Thyroid gland (tissue), 4 donors: ENCODE measurements around the gene WDFY1. TPM values are rescaled to one million over a fixed set of nuclear protein-coding genes. Genes with fewer than 3 reads are reported as not detected.
"Not testable (repeated sequence)": the region's sequence is repeated elsewhere in the genome, so short reads cannot be mapped to it uniquely, and the experiment has no call there.

ENCODE experiments used
- DNase-seq, 2 donors: peaks; one replicate each; pipeline ENCODE4 v3.0.0-alpha.2; 2019
- H3K27ac ChIP-seq, 3 donors: fragments of 200-600 bp; sonication (generic); 1 replicate in 2 of 3; 2 replicates in 1 of 3; pipeline ENCODE4 v1.5.1; 2016 to 2019; ENCODE audit warnings: mild to moderate bottlenecking in 1 of 3, moderate library complexity in 1 of 3
- H3K27me3 ChIP-seq: fragments of 200-600 bp; sonication (generic); one replicate; pipeline ENCODE4 v1.5.1; 2019
- H3K36me3 ChIP-seq, 2 donors: fragments of 200-600 bp; sonication (generic); one replicate each; pipeline ENCODE4 v1.5.1; 2016 to 2019
- H3K4me1 ChIP-seq, 2 donors: fragments of 200-600 bp; sonication (generic); one replicate each; pipeline ENCODE4 v1.5.1; 2017 to 2019
- H3K4me3 ChIP-seq, 3 donors: fragments of 200-600 bp; sonication (generic); replicated peaks in 1 of 3; 1 replicate in 2 of 3; 2 replicates in 1 of 3; pipeline ENCODE4 v1.5.1; 2016; ENCODE audit warnings: mild to moderate bottlenecking in 1 of 3
- H3K9me3 ChIP-seq: fragments of 200-600 bp; sonication (generic); one replicate; pipeline ENCODE4 v1.5.1; 2017
- POLR2A ChIP-seq, 2 donors: fragments of 450-650 bp; IDR thresholded peaks; one replicate each; pipeline ENCODE4 v1.6.1; 2017; ENCODE audit warnings: antibody characterized with exemption in 2 of 2, mild to moderate bottlenecking in 2 of 2, moderate library complexity in 1 of 2
- WGBS, 2 donors: methylation state at CpG; one replicate each; pipeline ENCODE4 v1.1.5; 2017; 5-methylcytosine and 5-hydroxymethylcytosine counted together
- intact Hi-C: fragments of 100-400 bp; cut with DNase I; formaldehyde crosslinking; loops from one replicate; pipeline ENCODE4 v1.15.1; 2023
- total RNA-seq, 4 donors: library from RNA; depleted of rRNA; stranded (reverse); fragments of >200 nt; gene quantifications; one replicate each; pipeline ENCODE4 v1.2.3, GENCODE V29; 2016
- TF ChIP-seq, protein P1 (sequence below), 6 experiments: fragments of 200-600 bp in 3 of 6; fragments of 450-650 bp in 3 of 6; sonication (generic) in 3 of 6; IDR thresholded peaks; one replicate each; pipeline ENCODE4 v1.5.1; 2016 to 2019; ENCODE audit warnings: antibody characterized with exemption in 6 of 6, mild to moderate bottlenecking in 2 of 6, inconsistent platforms in 1 of 6, moderate library complexity in 1 of 6

WDFY1 gene
- total RNA-seq, 4 donors from 2014 or later, result 49.4 to 87.7 (median 59.6) TPM

DNA sequence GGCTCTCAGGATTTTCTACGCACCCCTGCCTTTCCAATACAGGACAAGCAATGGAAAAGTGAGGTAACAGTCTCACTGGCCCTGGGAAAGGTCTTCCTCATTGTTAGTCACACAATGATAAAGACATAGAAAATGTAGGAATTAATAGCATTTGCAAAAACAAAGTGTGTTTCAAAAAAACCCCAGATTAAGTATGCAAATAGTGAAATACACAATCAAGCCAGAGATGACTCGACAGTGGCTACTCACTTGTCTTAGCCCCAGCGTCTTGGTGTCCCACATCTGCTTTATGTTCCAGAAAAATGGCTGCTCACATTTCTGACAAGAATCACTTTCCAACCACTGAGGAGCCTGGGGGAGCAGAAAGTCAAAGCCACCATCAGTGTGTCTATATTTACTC is 60.7 kb downstream of the WDFY1 start:
- Histone ChIP-seq H3K4me3 (no peak overlapping the region), H3K4me1 (no peaks in the 10 kb centered on the region), H3K27me3 (no peaks in the 10 kb centered on the region), H3K27ac (no peak overlapping the region), H3K9me3 (no peaks in the 10 kb centered on the region), H3K36me3 (peaks cover 17 to 28% of the 10 kb centered on the region in 2 donors)
- TF ChIP-seq POLR2A (IDR thresholded peaks at IDR 0.05), result no peak
- TF ChIP-seq, protein P1, sequence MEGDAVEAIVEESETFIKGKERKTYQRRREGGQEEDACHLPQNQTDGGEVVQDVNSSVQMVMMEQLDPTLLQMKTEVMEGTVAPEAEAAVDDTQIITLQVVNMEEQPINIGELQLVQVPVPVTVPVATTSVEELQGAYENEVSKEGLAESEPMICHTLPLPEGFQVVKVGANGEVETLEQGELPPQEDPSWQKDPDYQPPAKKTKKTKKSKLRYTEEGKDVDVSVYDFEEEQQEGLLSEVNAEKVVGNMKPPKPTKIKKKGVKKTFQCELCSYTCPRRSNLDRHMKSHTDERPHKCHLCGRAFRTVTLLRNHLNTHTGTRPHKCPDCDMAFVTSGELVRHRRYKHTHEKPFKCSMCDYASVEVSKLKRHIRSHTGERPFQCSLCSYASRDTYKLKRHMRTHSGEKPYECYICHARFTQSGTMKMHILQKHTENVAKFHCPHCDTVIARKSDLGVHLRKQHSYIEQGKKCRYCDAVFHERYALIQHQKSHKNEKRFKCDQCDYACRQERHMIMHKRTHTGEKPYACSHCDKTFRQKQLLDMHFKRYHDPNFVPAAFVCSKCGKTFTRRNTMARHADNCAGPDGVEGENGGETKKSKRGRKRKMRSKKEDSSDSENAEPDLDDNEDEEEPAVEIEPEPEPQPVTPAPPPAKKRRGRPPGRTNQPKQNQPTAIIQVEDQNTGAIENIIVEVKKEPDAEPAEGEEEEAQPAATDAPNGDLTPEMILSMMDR (IDR thresholded peaks at IDR 0.05), result no peak
- DNase-seq, result no peak
- WGBS, 2 donors, result 90% methylated on average over 3 of the region's 3 CpGs
- intact Hi-C loops, result no loop called here

DNA sequence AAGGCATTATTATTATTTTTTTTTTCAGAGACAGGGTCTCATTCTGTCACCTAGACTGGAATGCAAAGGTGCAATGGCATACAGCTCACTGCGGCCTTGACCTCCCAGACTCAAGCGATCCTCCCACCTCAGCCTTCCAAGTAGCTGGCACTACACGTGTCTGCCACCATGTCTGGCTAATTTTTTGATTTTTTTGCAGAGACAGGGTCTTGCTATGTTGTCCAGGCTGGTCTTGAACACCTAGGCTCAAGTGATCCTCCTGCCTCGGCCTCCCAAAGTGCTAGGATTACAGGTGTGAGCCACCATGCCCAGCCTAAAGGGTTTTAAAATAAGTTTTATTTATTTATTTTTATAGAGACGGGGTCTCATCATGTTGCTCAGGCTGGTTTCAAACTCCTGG is 62.4 kb downstream of the WDFY1 start:
- Histone ChIP-seq H3K27me3 (no peaks in the 10 kb centered on the region), H3K4me1 (no peaks in the 10 kb centered on the region), H3K4me3 (no peak overlapping the region), H3K36me3 (peaks cover 22 to 38% of the 10 kb centered on the region in 2 donors), H3K27ac (no peak overlapping the region), H3K9me3 (no peaks in the 10 kb centered on the region)
- WGBS, 2 donors, result 93 to 95% methylated on average over 5 of the region's 5 CpGs
- intact Hi-C loops, result no loop called here
- TF ChIP-seq, protein P1 (IDR thresholded peaks at IDR 0.05), result no peak
- TF ChIP-seq POLR2A (IDR thresholded peaks at IDR 0.05), result no peak
- DNase-seq, result no peak

DNA sequence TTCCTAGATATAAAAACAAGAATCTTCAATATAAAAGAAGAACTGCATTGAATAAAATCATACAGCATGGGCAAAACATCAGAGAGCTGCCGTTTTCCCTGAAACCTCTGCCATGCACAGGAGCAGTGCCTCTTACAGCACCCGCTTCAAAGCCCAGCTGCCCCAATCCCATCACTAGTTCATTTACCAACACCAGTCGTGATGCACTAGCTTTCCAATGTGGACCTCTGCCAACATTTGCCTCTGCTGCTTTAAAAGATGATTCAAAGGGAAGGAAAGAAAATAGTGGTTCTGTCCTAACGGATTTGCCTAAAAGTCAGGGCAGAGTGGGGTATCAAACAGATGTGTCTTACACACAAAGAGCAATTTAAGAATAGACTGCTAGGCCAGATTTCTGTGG is 64.3 kb downstream of the WDFY1 start:
- Histone ChIP-seq H3K4me3 (no peak overlapping the region), H3K27me3 (no peaks in the 10 kb centered on the region), H3K4me1 (no peaks in the 10 kb centered on the region), H3K27ac (no peak overlapping the region), H3K36me3 (peaks cover 29 to 42% of the 10 kb centered on the region in 2 donors), H3K9me3 (no peaks in the 10 kb centered on the region)
- TF ChIP-seq, protein P1 (IDR thresholded peaks at IDR 0.05), result no peak
- TF ChIP-seq POLR2A (IDR thresholded peaks at IDR 0.05), result no peak
- intact Hi-C loops, result no loop called here
- DNase-seq, result no peak
- 79 to 84% methylated on average over 4 of the region's 4 CpGs for WGBS, 2 donors

DNA sequence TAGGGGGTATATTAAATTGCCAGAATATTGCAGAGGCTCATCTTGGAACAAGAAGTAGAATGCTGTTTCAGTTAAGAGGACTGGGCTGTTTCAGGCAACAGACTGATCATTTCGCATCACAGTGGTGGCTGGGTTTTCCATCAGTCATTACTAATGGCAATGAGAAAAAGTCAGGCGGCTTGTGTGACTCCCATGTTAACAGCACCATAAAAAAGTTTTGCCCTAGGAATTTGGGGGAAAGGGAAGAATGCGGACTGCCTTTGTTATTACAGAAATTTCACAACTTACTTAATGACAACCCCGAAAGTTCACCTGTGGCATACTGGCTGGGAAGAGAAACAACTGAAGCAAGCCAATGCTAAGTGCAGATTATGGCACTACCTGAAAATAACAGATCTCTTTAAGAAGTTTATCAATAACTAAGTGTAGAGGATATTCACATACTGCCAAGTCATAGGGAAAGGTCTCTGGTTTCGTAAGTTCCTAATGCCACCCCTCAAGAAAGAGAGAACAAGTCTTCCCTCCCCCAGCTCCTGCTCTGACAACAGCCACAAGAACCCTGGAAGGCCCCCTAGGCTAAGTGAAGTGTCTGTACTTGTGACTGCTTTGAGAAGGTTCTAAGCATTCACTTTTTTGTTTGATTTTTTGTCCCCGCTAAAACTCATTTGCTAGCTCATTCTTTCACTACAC is 67.3 kb downstream of the WDFY1 start:
- no peak overlapping the region for H3K4me3 ChIP-seq
- DNase-seq, result no peak
- TF ChIP-seq, protein P1 (IDR thresholded peaks at IDR 0.05), result no peak
- TF ChIP-seq POLR2A (IDR thresholded peaks at IDR 0.05), result no peak
- no peak overlapping the region for H3K27ac ChIP-seq
- peaks cover 25 to 39% of the 10 kb centered on the region in 2 donors for H3K36me3 ChIP-seq
- intact Hi-C loops, result no loop called here
- no peaks in the 10 kb centered on the region for H3K9me3 ChIP-seq
- WGBS, 2 donors, result 87 to 89% methylated on average over 6 of the region's 6 CpGs
- no peaks in the 10 kb centered on the region for H3K4me1 ChIP-seq
- H3K27me3 ChIP-seq, result no peaks in the 10 kb centered on the region

DNA sequence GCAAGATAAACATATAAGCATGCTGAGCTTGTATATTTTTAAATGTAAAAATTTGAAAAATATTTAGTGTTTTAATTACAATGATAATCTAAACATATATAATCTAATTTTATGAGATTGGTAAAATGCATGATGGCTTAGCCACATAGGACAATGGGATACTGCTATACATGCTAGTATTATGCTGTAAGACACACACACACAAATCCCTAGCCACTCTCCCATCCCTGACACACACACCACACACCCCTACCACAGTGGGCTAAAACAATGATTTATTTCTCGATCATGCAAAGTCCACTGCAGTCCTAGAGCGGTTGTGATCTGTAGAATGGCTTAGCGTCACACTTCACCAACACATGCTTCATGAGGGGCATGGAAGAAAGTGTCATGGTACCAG is 71.5 kb downstream of the WDFY1 start:
- Histone ChIP-seq H3K4me1 (no peaks in the 10 kb centered on the region), H3K27ac (no peak overlapping the region), H3K9me3 (no peaks in the 10 kb centered on the region), H3K27me3 (no peaks in the 10 kb centered on the region), H3K36me3 (peaks cover 16 to 17% of the 10 kb centered on the region in 2 donors), H3K4me3 (no peak overlapping the region)
- no peak for DNase-seq
- WGBS, 2 donors, result 97% methylated on average over 3 of the region's 3 CpGs
- TF ChIP-seq POLR2A (IDR thresholded peaks at IDR 0.05), result no peak
- TF ChIP-seq, protein P1 (IDR thresholded peaks at IDR 0.05), result no peak
- intact Hi-C loops, result no loop called here

DNA sequence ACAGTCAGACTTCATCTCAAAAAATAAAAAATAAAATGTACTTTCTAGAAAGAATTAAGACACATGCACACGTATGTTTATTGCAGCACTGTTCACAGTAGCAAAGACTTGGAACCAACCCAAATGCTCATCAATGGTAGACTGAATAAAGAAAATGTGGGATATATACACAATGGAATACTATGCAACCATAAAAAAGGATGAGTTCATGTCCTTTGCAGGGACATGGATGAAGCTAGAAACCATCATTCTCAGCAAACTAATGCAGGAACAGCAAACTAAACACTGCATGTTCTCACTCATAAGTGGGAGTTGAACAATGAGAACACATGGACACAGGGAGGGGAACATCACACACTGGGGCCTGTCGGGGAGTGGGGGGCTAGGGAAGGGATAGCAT is 72.4 kb downstream of the WDFY1 start:
- DNase-seq, H3K27me3 ChIP-seq, H3K27ac ChIP-seq, H3K4me3 ChIP-seq, H3K4me1 ChIP-seq, H3K9me3 ChIP-seq, H3K36me3 ChIP-seq, intact Hi-C loops: not testable (repeated sequence)
- 95 to 96% methylated on average over 2 of the region's 2 CpGs for WGBS, 2 donors

DNA sequence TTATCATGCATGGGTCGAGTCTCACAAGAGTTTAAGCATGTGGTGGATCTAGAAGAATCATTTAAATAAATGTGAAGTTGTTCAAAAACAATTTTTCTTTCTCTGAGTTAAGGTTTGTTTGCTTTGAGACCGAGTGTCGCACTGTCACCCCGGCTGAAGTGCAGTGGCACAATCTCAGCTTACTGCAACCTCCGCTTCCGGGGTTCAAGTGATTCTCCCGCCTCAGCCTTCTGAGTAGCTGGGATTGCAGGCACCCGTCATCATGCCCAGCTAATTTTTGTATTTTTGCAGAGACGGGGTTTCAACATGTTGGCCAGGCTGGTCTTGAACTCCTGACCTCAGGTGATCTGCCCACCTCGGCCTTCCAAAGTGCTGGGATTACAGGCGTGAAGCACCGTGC is 73.5 kb downstream of the WDFY1 start:
- DNase-seq, H3K27me3 ChIP-seq, H3K27ac ChIP-seq, intact Hi-C loops, H3K36me3 ChIP-seq, H3K4me1 ChIP-seq, H3K4me3 ChIP-seq, H3K9me3 ChIP-seq: not testable (repeated sequence)
- WGBS, 2 donors, result 95 to 97% methylated on average over 12 of the region's 12 CpGs
